Fibroblast of skin of right biceps (primary cell): Measurements from ENCODE around the gene NPIPB2.
A peak's percentile ranks its signal among the peaks of the same experiment; 100 is the strongest.
"Not testable (repeated sequence)": the region's sequence is repeated elsewhere in the genome, so short reads cannot be mapped to it uniquely, and the experiment has no call there.

ENCODE experiments used
- DNase-seq: peaks from one replicate; pipeline ENCODE4 v3.0.0-alpha.2; 2013

The NPIPB2 gene

DNA sequence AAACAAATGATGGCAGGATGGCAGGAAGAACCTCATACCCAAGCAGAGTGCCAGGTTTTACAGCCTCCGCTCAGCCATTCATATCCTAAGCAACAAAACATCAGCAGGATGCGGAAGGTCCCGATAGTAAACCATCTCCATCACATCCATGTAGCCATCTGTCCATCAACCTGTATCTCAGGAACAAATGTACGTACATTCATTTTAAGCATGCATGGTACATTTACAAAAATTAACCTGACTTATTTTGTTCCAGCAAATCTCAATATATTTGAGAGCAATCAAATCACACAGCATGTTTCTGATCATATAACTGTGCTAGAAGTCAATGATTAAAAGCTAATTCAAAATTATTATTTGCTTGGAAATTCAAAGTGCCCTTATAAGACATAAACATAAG is at the start of gene NPIPB2:
NPIPB2 (minus strand) TSS at position 101 of the 400 bp plus-strand sequence; CDS start at position 101, 0 bp downstream.
- not testable (repeated sequence) for DNase-seq

GRCh38 chr16:11990702-11991390 is 49.0 kb upstream of the NPIPB2 start:
- DNase-seq = no peak

- no peak for DNase-seq
Observed at GRCh38 chr16:11988258-11988978, 46.6 kb upstream of the NPIPB2 start.

DNA sequence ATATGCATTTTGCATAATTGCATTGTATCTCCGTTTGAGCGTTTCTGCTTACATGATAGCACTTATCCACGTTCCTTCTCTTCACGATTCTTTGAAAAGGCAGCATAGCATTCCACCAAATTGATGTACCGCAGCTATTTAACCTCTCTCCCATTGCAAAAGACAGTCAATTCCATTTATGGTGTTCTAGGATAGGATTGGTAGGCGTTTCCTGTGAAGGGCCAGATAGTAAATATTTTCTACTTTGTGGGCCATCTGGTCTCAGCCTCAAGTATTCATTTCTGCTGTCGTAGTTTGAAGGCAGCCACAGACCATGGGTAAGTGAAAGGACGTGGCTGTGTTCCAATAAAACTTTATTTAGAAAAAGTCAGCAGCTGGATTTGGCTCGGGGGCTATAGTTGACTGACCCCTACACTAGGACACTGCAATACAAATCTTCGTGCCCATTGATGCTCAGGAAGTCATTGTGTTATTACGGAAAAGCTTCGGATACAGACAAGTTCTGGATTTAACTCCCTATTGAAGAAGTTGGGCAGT is 44.7 kb upstream of the NPIPB2 start:
- DNase-seq = no peak

GRCh38 chr16:11985250-11985649 is 43.4 kb upstream of the NPIPB2 start:
- peak; percentile 24 for DNase-seq

DNA sequence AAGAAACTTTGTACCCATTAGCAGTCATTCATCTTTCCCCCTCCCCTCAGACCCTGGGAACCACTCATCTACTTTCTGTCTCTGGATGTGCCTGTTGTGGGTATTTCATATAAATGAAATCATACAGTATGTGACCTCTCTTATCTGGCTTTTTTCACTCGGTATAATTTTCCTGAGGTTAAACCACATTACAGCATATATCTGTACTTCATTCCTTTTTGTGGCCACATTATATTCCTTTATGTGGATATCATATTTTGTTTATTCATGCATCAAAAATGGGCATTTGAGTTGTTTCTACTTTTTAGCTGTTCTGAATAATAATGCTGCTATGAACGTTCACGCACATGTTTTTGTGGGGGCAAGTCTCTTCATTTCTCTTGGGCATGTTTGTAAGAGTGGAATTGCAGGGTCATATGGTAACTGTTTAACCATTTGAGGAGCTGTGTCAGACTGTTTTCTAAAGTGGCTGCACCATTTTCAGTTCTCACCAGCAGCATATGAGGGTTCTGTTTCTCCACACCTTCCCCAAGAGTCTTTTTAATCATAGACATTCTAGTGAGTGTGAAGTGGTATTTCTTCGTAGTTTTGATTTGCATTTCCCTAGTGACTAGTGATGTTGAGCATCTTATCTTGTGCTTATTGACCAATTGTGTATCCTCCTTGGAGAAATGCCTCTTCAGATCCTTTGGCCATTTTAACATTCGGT is 38.4 kb upstream of the NPIPB2 start:
- no peak for DNase-seq

DNA sequence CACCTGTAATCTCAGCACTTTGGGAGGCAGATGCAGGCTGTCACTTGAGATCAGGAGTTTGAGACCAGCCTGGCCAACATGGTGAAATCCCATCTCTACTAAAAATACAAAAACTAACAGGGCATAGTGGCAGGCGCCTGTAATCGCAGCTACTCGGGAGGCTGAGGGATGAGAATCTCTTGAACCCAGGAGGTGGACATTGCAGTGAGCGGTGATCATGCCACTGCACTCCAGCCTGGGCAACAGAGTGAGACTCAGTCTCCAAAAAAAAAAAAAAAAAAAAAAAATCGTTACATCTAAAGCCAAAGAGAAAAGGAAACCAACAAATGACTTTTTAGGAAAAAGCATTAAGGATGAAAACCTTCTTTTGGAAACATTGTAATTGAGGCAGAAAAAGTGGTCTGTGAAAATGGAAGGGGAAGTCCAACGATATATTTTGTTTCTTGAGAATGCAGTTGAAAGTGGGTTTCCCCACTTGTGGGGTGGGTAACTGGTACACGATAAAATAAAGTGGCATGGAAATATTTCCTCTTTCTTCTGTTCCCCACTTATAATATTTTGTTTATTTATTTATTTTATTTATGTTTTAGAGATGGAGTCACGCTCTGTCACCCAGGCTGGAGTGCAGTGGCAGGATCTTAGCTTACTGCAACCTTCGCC is 37.3 kb upstream of the NPIPB2 start:
- DNase-seq = no peak

- no peak for DNase-seq
Observed at GRCh38 chr16:11978080-11978479, 36.2 kb upstream of the NPIPB2 start.

- DNase-seq = peak; percentile 85
Observed at GRCh38 chr16:11977376-11978041, 35.7 kb upstream of the NPIPB2 start.

GRCh38 chr16:11976850-11977375 is 35.1 kb upstream of the NPIPB2 start:
- DNase-seq = no peak

DNA sequence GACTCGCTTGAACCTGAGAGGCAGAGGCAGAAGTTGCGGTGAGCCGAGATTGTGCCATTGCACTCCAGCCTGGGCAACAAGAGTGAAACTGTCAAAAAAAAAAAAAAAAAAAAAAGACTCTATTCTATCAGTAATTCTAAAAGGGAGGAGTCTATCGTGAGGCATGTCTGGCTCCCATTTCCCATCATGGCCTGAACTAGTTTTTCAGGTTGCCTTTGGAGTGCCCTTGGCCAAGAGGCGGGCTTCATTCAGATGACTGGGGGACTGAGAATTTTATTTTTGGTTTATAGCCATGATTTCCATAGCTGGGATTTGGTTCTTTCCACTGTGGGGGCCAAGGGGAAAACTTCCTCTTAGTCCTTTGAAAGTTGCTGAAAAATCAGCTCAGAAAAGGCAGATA is 31.2 kb upstream of the NPIPB2 start:
- no peak for DNase-seq

GRCh38 chr16:11972128-11972527 is 30.3 kb upstream of the NPIPB2 start:
- no peak for DNase-seq

- not testable (repeated sequence) for DNase-seq
Observed at GRCh38 chr16:11970292-11970691, 28.4 kb upstream of the NPIPB2 start.

DNA sequence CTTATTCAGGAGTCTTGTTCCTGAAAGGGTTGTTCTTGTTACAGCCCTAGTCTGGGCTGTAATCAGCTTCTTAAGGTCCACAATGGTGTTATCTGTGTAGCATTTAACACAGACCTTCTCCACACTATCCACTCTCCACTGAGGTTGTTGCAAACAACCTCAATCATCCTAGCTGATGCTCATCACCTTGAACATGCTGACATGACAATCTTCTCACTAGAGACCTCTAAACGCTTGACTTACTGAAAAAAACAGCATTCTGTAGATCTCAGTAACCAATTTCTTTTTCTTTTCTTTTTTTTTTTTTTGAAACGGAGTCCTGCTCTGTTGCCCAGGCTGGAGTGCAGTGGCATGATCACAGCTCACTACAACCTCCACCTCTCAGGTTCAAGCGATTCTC is 26.7 kb upstream of the NPIPB2 start:
- no peak for DNase-seq

- DNase-seq = no peak
Observed at GRCh38 chr16:11967195-11967911, 25.5 kb upstream of the NPIPB2 start.

GRCh38 chr16:11966173-11966572 is 24.3 kb upstream of the NPIPB2 start:
- no peak for DNase-seq

DNA sequence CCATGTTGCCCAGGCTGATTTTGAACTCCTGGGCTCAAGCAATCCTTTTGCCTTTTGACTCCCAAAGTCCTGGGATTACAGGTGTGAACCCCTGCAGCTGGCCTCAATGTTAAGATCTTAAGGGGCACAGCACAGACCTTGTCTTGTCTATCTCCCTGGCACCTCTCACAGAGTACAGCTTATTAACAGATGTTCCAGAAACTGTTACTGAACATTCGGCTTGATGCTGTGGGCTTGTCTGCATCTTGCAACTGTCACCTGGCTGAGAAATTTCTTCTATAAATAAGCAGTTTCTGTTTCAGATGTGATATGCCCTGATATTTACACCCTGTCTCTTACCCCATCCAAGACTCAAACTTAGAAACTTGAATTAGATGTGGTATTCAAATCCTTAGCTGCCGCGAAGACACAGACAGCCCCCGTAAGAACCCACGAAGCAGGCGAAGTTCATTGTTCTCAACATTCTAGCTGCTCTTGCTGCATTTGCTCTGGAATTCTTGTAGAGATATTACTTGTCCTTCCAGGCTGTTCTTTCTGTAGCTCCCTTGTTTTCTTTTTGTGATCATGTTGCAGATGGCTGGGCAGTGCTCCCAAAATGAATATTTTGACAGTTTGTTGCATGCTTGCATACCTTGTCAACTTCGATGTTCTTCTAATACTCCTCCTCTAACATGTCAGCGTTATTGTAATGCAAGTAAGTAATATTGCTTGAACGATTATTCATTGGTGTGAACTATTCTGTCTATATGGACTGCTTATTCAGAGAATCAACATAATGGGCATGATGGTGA is 23.1 kb upstream of the NPIPB2 start, which contains the start of gene TNFRSF17:
TNFRSF17 (plus strand) TSS at position 450 of the 791 bp plus-strand sequence; CDS start at position 565, 115 bp downstream.
- no peak for DNase-seq

- DNase-seq = no peak
Observed at GRCh38 chr16:11963706-11964105, 21.9 kb upstream of the NPIPB2 start.

- not testable (repeated sequence) for DNase-seq
Observed at GRCh38 chr16:11962978-11963377, 21.1 kb upstream of the NPIPB2 start.

GRCh38 chr16:11962457-11962856 is 20.6 kb upstream of the NPIPB2 start:
- DNase-seq = not testable (repeated sequence)
